ENCODE data around the gene OR5AU1. TPM values are rescaled to one million over a fixed set of nuclear protein-coding genes. Genes with fewer than 3 reads are reported as not detected.
"Not testable (repeated sequence)": the region's sequence is repeated elsewhere in the genome, so short reads cannot be mapped to it uniquely, and the experiment has no call there.

OR5AU1 gene
- polyA plus RNA-seq, 1 donor = not detected

DNA sequence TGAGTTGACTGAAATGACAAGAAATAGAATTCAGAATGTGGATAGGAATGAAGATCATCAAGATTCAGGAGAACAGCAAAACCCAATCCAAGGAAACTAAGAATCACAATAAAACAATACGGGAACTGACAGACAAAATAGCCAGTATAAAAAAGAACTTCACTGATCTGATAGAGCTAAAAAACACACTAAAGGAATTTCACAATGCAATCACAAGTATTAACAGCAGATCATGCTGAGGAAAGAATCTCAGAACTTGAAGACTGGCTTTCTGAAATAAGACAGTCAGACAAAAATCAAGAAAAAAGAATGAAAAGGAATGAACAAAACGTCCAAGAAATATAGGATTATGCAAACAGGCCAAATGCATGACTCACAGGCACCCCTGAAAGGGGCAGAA is 15.3 kb upstream of the OR5AU1 start:
- DNase-seq (ENCODE audit: low read depth) = no peak

- no peak for DNase-seq (ENCODE audit: low read depth)
These were observed 13.7 kb upstream of the OR5AU1 start for GRCh38 chr14:21169573-21169972.

GRCh38 chr14:21168055-21168454 is 12.2 kb upstream of the OR5AU1 start:
- DNase-seq (ENCODE audit: low read depth) = no peak

DNA sequence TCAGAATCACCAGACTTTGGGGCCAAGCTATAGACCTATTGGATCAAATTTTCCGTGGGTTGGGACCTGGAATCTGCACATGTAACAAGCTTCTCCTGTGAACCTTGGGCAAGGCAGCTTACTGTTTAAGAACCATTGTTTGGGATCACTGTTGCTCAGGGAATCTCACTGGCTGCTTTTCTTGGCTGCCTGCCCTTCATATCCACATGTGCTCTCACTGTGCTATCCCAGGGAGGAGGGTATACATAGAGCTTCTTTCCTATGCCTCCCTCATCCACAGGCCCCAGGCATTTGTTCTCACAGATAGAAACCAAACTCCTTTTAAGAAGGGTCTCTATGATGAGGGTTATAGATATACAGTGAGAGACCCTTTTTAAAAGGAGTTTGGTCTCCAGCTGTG is 9.8 kb upstream of the OR5AU1 start:
- not testable (repeated sequence) for DNase-seq (ENCODE audit: low read depth)

- DNase-seq (ENCODE audit: low read depth) = not testable (repeated sequence)
These were observed 9.2 kb upstream of the OR5AU1 start for GRCh38 chr14:21165002-21165605.

DNA sequence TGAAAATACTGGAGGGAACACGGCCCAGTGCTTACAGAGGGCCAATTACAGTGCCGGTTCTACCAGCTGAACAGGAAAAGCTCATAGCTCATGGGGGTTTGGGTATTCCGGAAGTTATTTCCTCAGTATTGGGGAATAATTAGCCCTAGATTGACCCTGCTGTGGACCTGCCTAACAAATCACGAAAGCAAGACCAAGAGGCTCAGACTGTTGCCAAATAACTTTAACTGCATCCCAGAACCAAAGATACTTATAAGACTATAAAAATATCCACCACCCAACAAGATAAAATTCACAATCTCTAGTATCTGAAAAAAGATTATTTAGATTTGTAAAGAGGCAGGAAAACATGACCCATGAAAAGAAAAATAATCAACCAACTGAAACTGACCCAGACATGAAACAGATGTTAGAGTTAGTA is 8.0 kb upstream of the OR5AU1 start:
- no peak for DNase-seq (ENCODE audit: low read depth)

DNA sequence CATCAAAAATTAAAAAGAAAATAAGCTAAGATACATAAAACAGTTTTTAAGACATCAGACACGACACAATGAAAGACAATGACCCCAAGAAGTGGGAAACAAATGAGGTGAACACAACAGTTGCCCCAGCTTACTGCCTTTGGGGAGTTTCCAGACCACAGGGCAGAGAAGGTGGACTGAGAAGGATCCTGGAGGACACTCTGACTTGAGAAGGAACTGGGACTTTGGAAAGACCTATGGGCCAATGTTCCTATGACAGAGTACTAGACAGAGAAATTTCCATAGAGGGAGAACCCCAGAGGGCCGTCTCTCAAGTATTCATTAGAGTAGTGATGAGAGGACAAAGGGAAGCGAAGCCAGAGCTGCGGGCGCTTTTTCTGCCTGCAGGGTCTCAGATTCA is 6.2 kb upstream of the OR5AU1 start:
- no peak for DNase-seq (ENCODE audit: low read depth)

- no peak for DNase-seq (ENCODE audit: low read depth)
These were observed 4.3 kb upstream of the OR5AU1 start for GRCh38 chr14:21160061-21160610.

DNA sequence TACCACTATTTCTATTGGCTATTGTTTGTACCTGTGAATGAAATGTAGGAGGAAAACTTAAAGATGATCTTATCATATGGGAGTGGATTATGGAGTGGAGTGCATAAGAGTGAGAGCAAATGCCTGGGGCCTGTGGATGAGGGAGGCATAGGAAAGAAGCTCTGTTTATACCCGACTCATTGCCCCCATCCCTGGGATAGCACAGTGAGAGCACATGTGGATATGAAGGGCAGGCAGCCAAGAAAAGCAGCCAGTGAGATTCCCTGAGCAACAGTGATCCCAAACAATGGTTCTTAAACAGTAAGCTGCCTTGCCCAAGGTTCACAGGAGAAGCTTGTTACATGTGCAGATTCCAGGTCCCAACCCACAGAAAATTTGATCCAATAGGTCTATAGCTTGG is 2.3 kb upstream of the OR5AU1 start:
- not testable (repeated sequence) for DNase-seq (ENCODE audit: low read depth)

- DNase-seq (ENCODE audit: low read depth) = no peak
These were observed 6.1 kb downstream of the OR5AU1 start for GRCh38 chr14:21149641-21150367.

GRCh38 chr14:21145437-21145836 is 10.4 kb downstream of the OR5AU1 start:
- DNase-seq (ENCODE audit: low read depth) = no peak

- DNase-seq (ENCODE audit: low read depth) = no peak
These were observed 13.5 kb downstream of the OR5AU1 start for GRCh38 chr14:21142357-21142756.

DNA sequence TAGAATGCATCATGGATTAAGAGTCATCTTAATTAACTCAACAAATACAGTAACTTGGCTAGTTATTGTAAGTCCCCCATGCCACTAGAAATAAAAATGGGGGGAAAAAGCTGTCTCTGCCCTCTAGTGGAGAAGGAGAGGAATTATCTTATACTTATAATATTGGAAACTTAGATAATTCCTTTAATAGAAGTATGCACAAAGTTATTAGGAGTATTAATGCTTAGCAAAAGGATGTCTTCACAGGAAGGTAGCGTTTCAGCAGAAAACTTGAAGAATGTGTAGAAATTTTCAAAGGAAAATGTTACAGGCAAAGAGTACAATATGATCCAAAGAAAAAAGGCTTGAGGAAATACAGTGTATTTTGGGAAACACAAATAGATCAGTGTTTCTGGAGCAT is 19.8 kb downstream of the OR5AU1 start:
- DNase-seq (ENCODE audit: low read depth) = no peak

DNA sequence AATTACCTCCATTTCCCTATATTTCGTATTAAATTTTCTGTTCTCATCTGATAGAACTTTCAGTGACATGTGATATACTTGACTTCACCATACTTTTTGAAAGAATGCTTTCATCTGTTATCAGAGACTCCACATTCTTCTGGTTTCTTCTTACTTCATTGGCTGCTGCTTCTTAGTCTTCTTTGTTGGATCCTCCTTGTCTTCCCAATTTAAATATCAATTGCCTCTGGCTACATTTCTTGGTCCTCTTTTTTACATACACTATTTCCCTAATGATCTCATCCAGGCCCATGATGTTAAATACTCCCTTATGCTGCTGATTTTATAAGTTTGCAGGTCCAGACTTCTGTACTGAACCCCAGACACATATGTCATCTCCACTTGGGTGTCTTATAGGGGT is 22.0 kb downstream of the OR5AU1 start:
- DNase-seq (ENCODE audit: low read depth) = no peak

- DNase-seq (ENCODE audit: low read depth) = no peak
These were observed 32.4 kb downstream of the OR5AU1 start for GRCh38 chr14:21123429-21123828.

- DNase-seq (ENCODE audit: low read depth) = no peak
These were observed 34.7 kb downstream of the OR5AU1 start for GRCh38 chr14:21121122-21121521.

- no peak for DNase-seq (ENCODE audit: low read depth)
These were observed 35.2 kb downstream of the OR5AU1 start for GRCh38 chr14:21120686-21121085.

GRCh38 chr14:21118933-21119332 is 36.9 kb downstream of the OR5AU1 start:
- no peak for DNase-seq (ENCODE audit: low read depth)

GRCh38 chr14:21113369-21113768 is 42.5 kb downstream of the OR5AU1 start:
- DNase-seq (ENCODE audit: low read depth) = no peak

GRCh38 chr14:21112255-21112654 is 43.6 kb downstream of the OR5AU1 start:
- DNase-seq (ENCODE audit: low read depth) = no peak

GRCh38 chr14:21109377-21110138 is 46.3 kb downstream of the OR5AU1 start:
- no peak for DNase-seq (ENCODE audit: low read depth)

- DNase-seq (ENCODE audit: low read depth) = no peak
These were observed 47.1 kb downstream of the OR5AU1 start for GRCh38 chr14:21108791-21109190.
